ENCODE measurements around the gene MOCS1. TPM values are rescaled to one million over a fixed set of nuclear protein-coding genes. Genes with fewer than 3 reads are reported as not detected.

The MOCS1 gene
- total RNA-seq, 1 experiment from 2014 or later = not detected

DNA sequence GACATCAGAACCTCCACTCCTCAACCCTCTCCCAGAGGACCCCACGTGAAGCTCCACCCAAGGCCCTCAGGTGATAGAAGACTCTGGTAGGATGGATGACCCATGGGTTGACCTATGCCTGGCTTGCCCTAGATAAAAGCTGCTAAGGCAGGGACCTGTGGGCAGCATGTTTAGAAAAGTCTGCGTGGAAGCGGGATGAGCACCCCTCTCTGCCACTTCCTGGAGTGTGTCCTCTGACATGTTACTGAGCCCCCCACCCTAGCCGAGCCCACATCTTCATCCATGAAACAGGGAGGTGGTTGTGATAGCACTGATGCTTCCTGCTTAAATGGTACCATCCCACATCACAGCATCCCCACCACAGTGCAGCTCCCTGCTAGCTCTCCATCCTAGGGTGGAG is 21.8 kb downstream of the MOCS1 start:
- ChIA-PET POLR2A (ENCODE audit: unreplicated experiment) (no interaction called here), CTCF (no interaction called here)
- TF ChIP-seq, protein P1, sequence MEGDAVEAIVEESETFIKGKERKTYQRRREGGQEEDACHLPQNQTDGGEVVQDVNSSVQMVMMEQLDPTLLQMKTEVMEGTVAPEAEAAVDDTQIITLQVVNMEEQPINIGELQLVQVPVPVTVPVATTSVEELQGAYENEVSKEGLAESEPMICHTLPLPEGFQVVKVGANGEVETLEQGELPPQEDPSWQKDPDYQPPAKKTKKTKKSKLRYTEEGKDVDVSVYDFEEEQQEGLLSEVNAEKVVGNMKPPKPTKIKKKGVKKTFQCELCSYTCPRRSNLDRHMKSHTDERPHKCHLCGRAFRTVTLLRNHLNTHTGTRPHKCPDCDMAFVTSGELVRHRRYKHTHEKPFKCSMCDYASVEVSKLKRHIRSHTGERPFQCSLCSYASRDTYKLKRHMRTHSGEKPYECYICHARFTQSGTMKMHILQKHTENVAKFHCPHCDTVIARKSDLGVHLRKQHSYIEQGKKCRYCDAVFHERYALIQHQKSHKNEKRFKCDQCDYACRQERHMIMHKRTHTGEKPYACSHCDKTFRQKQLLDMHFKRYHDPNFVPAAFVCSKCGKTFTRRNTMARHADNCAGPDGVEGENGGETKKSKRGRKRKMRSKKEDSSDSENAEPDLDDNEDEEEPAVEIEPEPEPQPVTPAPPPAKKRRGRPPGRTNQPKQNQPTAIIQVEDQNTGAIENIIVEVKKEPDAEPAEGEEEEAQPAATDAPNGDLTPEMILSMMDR (conservative IDR thresholded peaks at IDR 0.05) = no peak
- no peak for TF ChIP-seq EZH2 (IDR thresholded peaks at IDR 0.05; ENCODE audit: low read depth)
- H2AFZ ChIP-seq = no peak overlapping the region
- H3K9me2 ChIP-seq (ENCODE audit: insufficient read depth) = no peaks in the 10 kb centered on the region
- no peaks in the 10 kb centered on the region for H3F3A ChIP-seq (ENCODE audit: insufficient read depth, low read depth)
- H3K27ac ChIP-seq = no peak overlapping the region
- H4K20me1 ChIP-seq (ENCODE audit: insufficient read depth) = no peaks in the 10 kb centered on the region
- no peak overlapping the region for H3K4me3 ChIP-seq
- no TSS peak for BruUV-seq (replicated peaks)
- intact Hi-C loops (cut with micrococcal nuclease; ENCODE audit: unreplicated experiment) = no loop called here
- no peaks in the 10 kb centered on the region for H3K4me1 ChIP-seq (replicated peaks; ENCODE audit: insufficient read depth)
- H3K4me2 ChIP-seq = no peak overlapping the region
- H3K36me3 ChIP-seq (ENCODE audit: low read depth) = no peaks in the 10 kb centered on the region
- H3K79me2 ChIP-seq (ENCODE audit: low read depth) = no peaks in the 10 kb centered on the region
- peaks cover 50% of the 10 kb centered on the region for H3K27me3 ChIP-seq (ENCODE audit: insufficient read depth, low read depth)
- DNase-seq = no peak
- no peaks in the 10 kb centered on the region for H3K9me3 ChIP-seq (ENCODE audit: insufficient read depth, low read depth)

DNA sequence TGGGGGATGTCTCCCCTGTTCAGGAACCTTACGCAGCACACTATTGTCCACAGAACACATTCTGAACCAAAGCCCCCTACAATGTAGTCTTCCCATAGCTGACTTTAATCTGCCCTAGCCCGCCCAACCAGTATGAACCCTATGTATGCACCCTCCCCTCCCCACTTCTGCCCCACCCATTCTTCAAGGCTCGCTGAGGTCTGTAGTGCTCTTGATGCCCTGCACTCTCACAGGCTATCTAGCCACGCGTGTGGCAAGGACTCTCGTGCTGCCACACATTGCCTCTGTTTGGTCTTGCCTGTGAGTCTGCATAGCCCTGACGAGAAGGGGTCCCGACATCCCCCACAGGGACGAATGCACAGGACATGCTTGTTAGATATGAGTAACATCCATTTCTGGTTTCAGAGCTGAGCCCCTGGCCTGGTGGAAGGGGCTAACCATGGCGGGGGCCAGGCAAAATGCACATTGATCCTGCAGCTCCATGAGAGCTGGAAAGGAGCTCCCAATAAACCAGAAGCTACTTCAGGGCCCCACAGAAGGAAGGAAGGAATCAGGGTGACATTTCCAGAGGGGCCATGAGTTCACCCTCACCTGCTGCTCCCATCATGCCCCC is 22.6 kb downstream of the MOCS1 start:
- H3K4me3 ChIP-seq = no peak overlapping the region
- no peaks in the 10 kb centered on the region for H4K20me1 ChIP-seq (ENCODE audit: insufficient read depth)
- H2AFZ ChIP-seq = no peak overlapping the region
- H3K4me2 ChIP-seq = no peak overlapping the region
- ChIA-PET CTCF (no interaction called here), POLR2A (ENCODE audit: unreplicated experiment) (no interaction called here)
- peaks cover 56% of the 10 kb centered on the region for H3K27me3 ChIP-seq (ENCODE audit: insufficient read depth, low read depth)
- no peaks in the 10 kb centered on the region for H3F3A ChIP-seq (ENCODE audit: insufficient read depth, low read depth)
- TF ChIP-seq, protein P1 (conservative IDR thresholded peaks at IDR 0.05) = no peak
- TF ChIP-seq EZH2 (IDR thresholded peaks at IDR 0.05; ENCODE audit: low read depth) = no peak
- DNase-seq = no peak
- no peaks in the 10 kb centered on the region for H3K36me3 ChIP-seq (ENCODE audit: low read depth)
- no peak overlapping the region for H3K27ac ChIP-seq
- no peaks in the 10 kb centered on the region for H3K4me1 ChIP-seq (replicated peaks; ENCODE audit: insufficient read depth)
- intact Hi-C loops (cut with micrococcal nuclease; ENCODE audit: unreplicated experiment) = no loop called here
- H3K9me3 ChIP-seq (ENCODE audit: insufficient read depth, low read depth) = no peaks in the 10 kb centered on the region
- H3K79me2 ChIP-seq (ENCODE audit: low read depth) = no peaks in the 10 kb centered on the region
- BruUV-seq (replicated peaks) = no TSS peak
- H3K9me2 ChIP-seq (ENCODE audit: insufficient read depth) = no peaks in the 10 kb centered on the region

DNA sequence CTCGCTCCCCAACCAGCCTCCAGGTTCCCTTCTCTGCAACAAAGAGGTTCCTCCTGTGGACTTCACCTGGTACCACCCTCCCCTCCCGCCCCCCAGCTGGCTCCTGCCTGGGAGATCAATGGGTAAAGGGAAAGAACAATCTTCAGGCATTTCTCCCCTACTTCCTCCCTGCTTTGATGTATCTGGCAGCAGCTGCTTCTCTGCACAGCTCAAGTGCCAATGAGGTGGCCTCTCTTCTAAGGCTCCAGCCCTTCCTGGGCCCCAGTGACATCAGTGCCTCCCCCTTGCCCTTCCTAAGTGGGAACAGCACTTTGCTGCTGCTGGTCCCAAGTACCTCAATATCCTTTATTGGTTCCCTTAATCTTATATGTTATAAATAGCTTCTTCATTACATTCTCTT is 23.5 kb downstream of the MOCS1 start:
- TF ChIP-seq, protein P1 (conservative IDR thresholded peaks at IDR 0.05) = no peak
- TF ChIP-seq EZH2 (IDR thresholded peaks at IDR 0.05; ENCODE audit: low read depth) = no peak
- intact Hi-C loops (cut with micrococcal nuclease; ENCODE audit: unreplicated experiment) = no loop called here
- POLR2A ChIA-PET (ENCODE audit: unreplicated experiment) = no interaction called here
- no TSS peak for BruUV-seq (replicated peaks)
- H3K36me3 ChIP-seq (ENCODE audit: low read depth) = no peaks in the 10 kb centered on the region
- H3K79me2 ChIP-seq (ENCODE audit: low read depth) = no peaks in the 10 kb centered on the region
- H3K27me3 ChIP-seq (ENCODE audit: insufficient read depth, low read depth) = peaks cover 56% of the 10 kb centered on the region
- no peak overlapping the region for H2AFZ ChIP-seq
- H3K4me2 ChIP-seq = no peak overlapping the region
- no peaks in the 10 kb centered on the region for H4K20me1 ChIP-seq (ENCODE audit: insufficient read depth)
- H3K27ac ChIP-seq = no peak overlapping the region
- no peak overlapping the region for H3K4me3 ChIP-seq
- no peaks in the 10 kb centered on the region for H3F3A ChIP-seq (ENCODE audit: insufficient read depth, low read depth)
- H3K9me2 ChIP-seq (ENCODE audit: insufficient read depth) = no peaks in the 10 kb centered on the region
- CTCF ChIA-PET = no interaction called here
- no peak for DNase-seq
- no peaks in the 10 kb centered on the region for H3K9me3 ChIP-seq (ENCODE audit: insufficient read depth, low read depth)
- no peaks in the 10 kb centered on the region for H3K4me1 ChIP-seq (replicated peaks; ENCODE audit: insufficient read depth)
